ENCODE results near the gene CABLES1. TPM values are rescaled to one million over a fixed set of nuclear protein-coding genes. Genes with fewer than 3 reads are reported as not detected.
"Not testable (repeated sequence)": the region's sequence is repeated elsewhere in the genome, so short reads cannot be mapped to it uniquely, and the experiment has no call there.

Gene CABLES1
- total RNA-seq, 4 donors from 2014 or later, result 6.6 to 28.5 (median 19.5) TPM

GRCh38 chr18:23266717-23267446 is 131.6 kb downstream of the CABLES1 start:
- no peak for DNase-seq
- H3K27ac ChIP-seq, result no peak overlapping the region
- H3K9me3 ChIP-seq, result peaks cover 0 to 15% (median 0%) of the 10 kb centered on the region in 4 donors
- H3K4me3 ChIP-seq, result no peak overlapping the region
- no peaks in the 10 kb centered on the region for H3K27me3 ChIP-seq
- TF ChIP-seq CTCF (IDR thresholded peaks at IDR 0.05), result no peak
- no peak for TF ChIP-seq POLR2A (IDR thresholded peaks at IDR 0.05)
- no peaks in the 10 kb centered on the region for H3K36me3 ChIP-seq
- H3K4me1 ChIP-seq, result no peaks in the 10 kb centered on the region

DNA sequence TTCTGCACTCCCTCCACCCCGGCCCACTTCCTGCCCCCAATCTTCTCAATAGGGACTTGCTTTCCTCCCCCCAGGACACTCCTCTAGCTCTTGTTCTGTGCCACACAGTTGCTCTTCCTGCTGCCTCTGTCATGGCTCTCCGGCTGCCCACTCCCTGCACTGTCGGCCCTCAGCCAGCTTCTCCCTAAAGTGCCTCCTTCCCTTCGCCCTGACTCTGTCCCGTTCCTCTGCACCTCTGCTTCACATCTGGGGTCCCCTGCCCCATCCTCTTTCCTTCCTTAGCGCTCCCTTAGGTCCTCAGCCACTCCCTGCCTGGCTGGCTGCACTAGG is 132.1 kb downstream of the CABLES1 start:
- no peak overlapping the region for H3K4me3 ChIP-seq
- H3K4me1 ChIP-seq, result no peaks in the 10 kb centered on the region
- no peak for TF ChIP-seq CTCF (IDR thresholded peaks at IDR 0.05)
- TF ChIP-seq POLR2A (IDR thresholded peaks at IDR 0.05), result no peak
- H3K27ac ChIP-seq, result no peak overlapping the region
- H3K9me3 ChIP-seq, result peaks cover 0 to 15% (median 0%) of the 10 kb centered on the region in 4 donors
- H3K27me3 ChIP-seq, result no peaks in the 10 kb centered on the region
- DNase-seq, result no peak
- no peaks in the 10 kb centered on the region for H3K36me3 ChIP-seq

- Histone ChIP-seq H3K4me3 (no peak overlapping the region), H3K4me1 (no peaks in the 10 kb centered on the region), H3K27ac (no peak overlapping the region), H3K9me3 (peaks cover 0 to 15% (median 0%) of the 10 kb centered on the region in 4 donors), H3K27me3 (no peaks in the 10 kb centered on the region), H3K36me3 (no peaks in the 10 kb centered on the region)
- no peak for DNase-seq
- TF ChIP-seq POLR2A (IDR thresholded peaks at IDR 0.05) (no peak), CTCF (IDR thresholded peaks at IDR 0.05) (no peak)
These were observed 133.4 kb downstream of the CABLES1 start for GRCh38 chr18:23268641-23269040.

GRCh38 chr18:23269068-23269467 is 133.8 kb downstream of the CABLES1 start:
- H3K27ac ChIP-seq, H3K4me1 ChIP-seq, H3K36me3 ChIP-seq, H3K4me3 ChIP-seq, H3K27me3 ChIP-seq, DNase-seq: not testable (repeated sequence)
- H3K9me3 ChIP-seq, result peaks cover 0 to 15% (median 0%) of the 10 kb centered on the region in 4 donors

GRCh38 chr18:23269928-23270327 is 134.6 kb downstream of the CABLES1 start:
- no peak overlapping the region for H3K27ac ChIP-seq
- H3K4me1 ChIP-seq, result no peaks in the 10 kb centered on the region
- H3K27me3 ChIP-seq, result no peaks in the 10 kb centered on the region
- no peak for DNase-seq
- no peaks in the 10 kb centered on the region for H3K36me3 ChIP-seq
- H3K9me3 ChIP-seq, result peaks cover 0 to 15% (median 0%) of the 10 kb centered on the region in 4 donors
- no peak overlapping the region for H3K4me3 ChIP-seq
- TF ChIP-seq CTCF (IDR thresholded peaks at IDR 0.05) (no peak), POLR2A (IDR thresholded peaks at IDR 0.05) (no peak)

- Histone ChIP-seq H3K27me3 (no peaks in the 10 kb centered on the region), H3K27ac (no peak overlapping the region), H3K4me3 (no peak overlapping the region), H3K36me3 (no peaks in the 10 kb centered on the region), H3K9me3 (peaks cover 0 to 15% (median 0%) of the 10 kb centered on the region in 4 donors), H3K4me1 (no peaks in the 10 kb centered on the region)
- no peak for DNase-seq
- no peak for TF ChIP-seq POLR2A (IDR thresholded peaks at IDR 0.05)
These were observed 135.8 kb downstream of the CABLES1 start for GRCh38 chr18:23270986-23271680.

Measured in Peyer's patch (tissue), 4 donors.